K562 (cell line): Measurements from ENCODE around the gene ACTL10. TPM values are rescaled to one million over a fixed set of nuclear protein-coding genes. Genes with fewer than 3 reads are reported as not detected.

Source experiments
- BMI1 ChIP-seq: fragments of 150-350 bp; IDR thresholded peaks from 2 replicates; pipeline ENCODE4 v1.6.1; 2014; ENCODE audit warnings: low read length
- CBX3 ChIP-seq, 2 experiments: IDR thresholded peaks; 1 replicate in 1 of 2; 2 replicates in 1 of 2; pipeline ENCODE4 v1.6.1; 2012; ENCODE audit warnings: inconsistent platforms in 2 of 2, low read length in 2 of 2, borderline replicate concordance in 1 of 2, control low read depth in 1 of 2
- CREB1 ChIP-seq, 2 experiments: sonication (generic) in 1 of 2; formaldehyde crosslinking in 1 of 2; IDR thresholded peaks; 2 replicates each; pipeline versions ENCODE4 v1.6.1 to v1.8.0; 2012 to 2022; ENCODE audit warnings: inconsistent platforms in 1 of 2, mild to moderate bottlenecking in 1 of 2, missing genetic modification reagents in 1 of 2, moderate library complexity in 1 of 2
- HINFP ChIP-seq: fragments of 450-650 bp; conservative IDR thresholded peaks from 2 replicates; pipeline ENCODE4 v1.6.1; 2016; ENCODE audit warnings: missing genetic modification characterization, low read depth, mild to moderate bottlenecking, control low read depth, missing compliant biosample characterization
- HNRNPLL ChIP-seq: fragments of 200-400 bp; formaldehyde crosslinking; IDR thresholded peaks from 2 replicates; pipeline ENCODE4 v1.6.1; 2017; ENCODE audit warnings: low read length, low read depth, mild to moderate bottlenecking; ENCODE audit not compliant: poor library complexity, severe bottlenecking
- L3MBTL2 ChIP-seq: fragments of 450-650 bp; IDR thresholded peaks from 2 replicates; pipeline ENCODE4 v1.6.1; 2016; ENCODE audit warnings: mild to moderate bottlenecking, moderate library complexity
- PKNOX1 ChIP-seq: fragments of 450-650 bp; IDR thresholded peaks from 2 replicates; pipeline ENCODE4 v1.6.1; 2016
- POLR2H ChIP-seq: IDR thresholded peaks from 2 replicates; pipeline ENCODE4 v1.6.1; 2016; ENCODE audit warnings: missing genetic modification characterization, low read depth, mild to moderate bottlenecking, control low read depth, missing compliant biosample characterization, moderate library complexity
- SIN3A ChIP-seq, 2 experiments: fragments of 150-350 bp in 1 of 2; IDR thresholded peaks; 2 replicates each; pipeline ENCODE4 v1.6.1; 2011 to 2016; ENCODE audit warnings: borderline replicate concordance in 2 of 2, low read depth in 2 of 2, low read length in 2 of 2, mild to moderate bottlenecking in 2 of 2, moderate library complexity in 2 of 2; ENCODE audit not compliant: control insufficient read depth in 1 of 2
- THRB ChIP-seq: fragments of 450-650 bp; formaldehyde crosslinking; conservative IDR thresholded peaks from 2 replicates; pipeline ENCODE4 v1.4.0; 2022; ENCODE audit warnings: mild to moderate bottlenecking, missing genetic modification characterization
- ZBTB5 ChIP-seq: fragments of 450-650 bp; IDR thresholded peaks from 2 replicates; pipeline ENCODE4 v1.6.1; 2017; ENCODE audit warnings: antibody characterized with exemption
- ZNF518B ChIP-seq: fragments of 250-450 bp; sonication (Bioruptor Pico); IDR thresholded peaks from 2 replicates; pipeline ENCODE4 v1.5.0; 2021; ENCODE audit warnings: mild to moderate bottlenecking, moderate library complexity
- polyA plus RNA-seq, 8 experiments: library from polyadenylated mRNA; depleted of rRNA in 4 of 8; stranded (reverse) in 5 of 8; unstranded in 3 of 8; fragments of >200 nt; fragmentation: Nextera tagmentation in 2 of 8; fragmentation: Illumina TruSeq in 1 of 8; extraction: Ambion mirVana in 2 of 8; extraction: Trizol in 1 of 8; gene quantifications; 2 replicates each; pipeline versions ENCODE4 v1.2.1 to v1.2.3, GENCODE V29; 2011 to 2014; ENCODE audit warnings: inconsistent platforms in 1 of 8, missing spikeins in 1 of 8
- total RNA-seq, 7 experiments: library from RNA; depleted of rRNA in 6 of 7; stranded (reverse); fragments of >200 nt in 6 of 7; fragmentation: Illumina TruSeq in 2 of 7; extraction: Trizol in 2 of 7; gene quantifications; 2 replicates each; pipeline versions ENCODE4 v1.2.1 to v1.2.3, GENCODE V29; 2011 to 2021; ENCODE audit warnings: low replicate concordance in 1 of 7

The ACTL10 gene
- total and polyA plus RNA-seq, 9 of the 15 experiments (the other 6 are each of a cell fraction or from before 2014, with no cell fraction given), result 0.07 to 0.14 TPM; not detected in 7

GRCh38 chr20:33674294-33675135 is 7.8 kb downstream of the ACTL10 start, which contains the start of gene NECAB3 (continued):
- TF ChIP-seq THRB (CRISPR knock-in tag), result peak; percentile 22; the same call in 1 of the 2 replicates
- TF ChIP-seq PKNOX1, result no peak
- no peak for TF ChIP-seq ZNF518B (CRISPR knock-in tag)
- no peak for TF ChIP-seq BMI1
- TF ChIP-seq POLR2H (tag), result peak; percentile 48
- TF ChIP-seq HNRNPLL, result no peak
- TF ChIP-seq SIN3A (IDR thresholded peaks at IDR 0.05; ENCODE audit: borderline replicate concordance in 2 of 2, control insufficient read depth in 1 of 2, low read depth in 2 of 2, low read length in 2 of 2), result peak in 1 of 2 experiments; percentile 82; a peak in 2 of 4 replicates
- TF ChIP-seq CBX3 (IDR thresholded peaks at IDR 0.05; ENCODE audit: borderline replicate concordance in 1 of 2, low read length in 2 of 2), result no peak
- TF ChIP-seq ZBTB5, result peak; percentile 72; the same call in 1 of the 2 replicates
- peak; percentile 82; the same call in 1 of the 2 replicates for TF ChIP-seq HINFP (tag)
- peak; percentile 72 for TF ChIP-seq L3MBTL2
- peak; percentile 44; the same call in 1 of the 2 replicates for TF ChIP-seq CREB1 (IDR thresholded peaks at IDR 0.05)
- TF ChIP-seq CREB1 (CRISPR knock-in tag; IDR thresholded peaks at IDR 0.05), result no peak
